Lung (tissue), 12 donors: ENCODE data around the gene CST6. TPM values are rescaled to one million over a fixed set of nuclear protein-coding genes. Genes with fewer than 3 reads are reported as not detected.

Source experiments
- ATAC-seq: fragments of 200-7000 bp; cut with Tn5 transposase; one replicate; pipeline ENCODE4 v1.9.1; 2020; ENCODE audit warnings: moderate number of reproducible peaks; ENCODE audit not compliant: insufficient read depth, low FRiP score
- DNase-seq, 3 donors: peaks; one replicate each; pipeline ENCODE4 v3.0.0-alpha.2; 2013 to 2017
- H3K27ac ChIP-seq, 2 donors: one replicate each; pipeline ENCODE4 v1.5.1; 2013; ENCODE audit warnings: mild to moderate bottlenecking in 2 of 2, moderate library complexity in 2 of 2, control low read depth in 1 of 2, inconsistent platforms in 1 of 2, low read depth in 1 of 2, low read length in 1 of 2
- H3K27me3 ChIP-seq, 3 donors: one replicate each; pipeline ENCODE4 v1.5.1; 2013; ENCODE audit warnings: low read length in 2 of 3; ENCODE audit not compliant: control insufficient read depth in 3 of 3, insufficient read depth in 3 of 3
- H3K36me3 ChIP-seq, 4 donors: one replicate each; pipeline ENCODE4 v1.5.1; 2013; ENCODE audit warnings: low read length in 4 of 4, mild to moderate bottlenecking in 1 of 4, moderate library complexity in 1 of 4; ENCODE audit not compliant: control insufficient read depth in 4 of 4, insufficient read depth in 4 of 4
- H3K4me1 ChIP-seq, 5 donors: one replicate each; pipeline ENCODE4 v1.5.1; 2013; ENCODE audit warnings: low read length in 5 of 5, mild to moderate bottlenecking in 2 of 5, moderate library complexity in 1 of 5; ENCODE audit not compliant: control insufficient read depth in 5 of 5, insufficient read depth in 5 of 5
- H3K4me3 ChIP-seq: one replicate; pipeline ENCODE4 v1.5.1; 2013; ENCODE audit warnings: mild to moderate bottlenecking, control low read depth, moderate library complexity
- H3K9ac ChIP-seq, 2 donors: one replicate each; pipeline ENCODE4 v1.5.1; 2013; ENCODE audit warnings: low read length in 2 of 2, control low read depth in 1 of 2; ENCODE audit not compliant: insufficient read depth in 1 of 2
- H3K9me3 ChIP-seq, 4 donors: one replicate each; pipeline ENCODE4 v1.5.1; 2013; ENCODE audit warnings: low read length in 3 of 4, mild to moderate bottlenecking in 1 of 4, moderate library complexity in 1 of 4; ENCODE audit not compliant: control insufficient read depth in 4 of 4, insufficient read depth in 3 of 4
- WGBS, 2 donors: extraction: QIAGEN DNeasy Blood & Tissue Kit; methylation state at CpG; one replicate each; pipeline ENCODE4 v1.1.7; 2013; 5-methylcytosine and 5-hydroxymethylcytosine counted together
- polyA plus RNA-seq, 2 donors: library from polyadenylated mRNA; stranded (reverse); fragments of 200-250 nt; gene quantifications; one replicate each; pipeline ENCODE4 v1.2.1, GENCODE V29; 2013
- total RNA-seq, 2 donors: library from RNA; depleted of rRNA in 1 of 2; stranded (reverse); fragments of >200 nt in 1 of 2; gene quantifications; one replicate each; pipeline ENCODE4 v1.2.1, GENCODE V29; 2014 to 2021
- TF ChIP-seq, protein P1 (sequence below): IDR thresholded peaks from 2 replicates; pipeline ENCODE4 v1.5.1; 2012; ENCODE audit warnings: mild to moderate bottlenecking; ENCODE audit errors: control extremely low read depth, extremely low read depth
- donor health status: control.
- donor health status: control.
- donor health status: Bipolar disorder and iron deficiency.
- donor health status: healthy.
- donor health status: DM: yes; HTN: yes; CAD: no.

Gene CST6
- total and polyA plus RNA-seq, 4 donors: 7.1 to 38.8 (median 24.7) TPM

DNA sequence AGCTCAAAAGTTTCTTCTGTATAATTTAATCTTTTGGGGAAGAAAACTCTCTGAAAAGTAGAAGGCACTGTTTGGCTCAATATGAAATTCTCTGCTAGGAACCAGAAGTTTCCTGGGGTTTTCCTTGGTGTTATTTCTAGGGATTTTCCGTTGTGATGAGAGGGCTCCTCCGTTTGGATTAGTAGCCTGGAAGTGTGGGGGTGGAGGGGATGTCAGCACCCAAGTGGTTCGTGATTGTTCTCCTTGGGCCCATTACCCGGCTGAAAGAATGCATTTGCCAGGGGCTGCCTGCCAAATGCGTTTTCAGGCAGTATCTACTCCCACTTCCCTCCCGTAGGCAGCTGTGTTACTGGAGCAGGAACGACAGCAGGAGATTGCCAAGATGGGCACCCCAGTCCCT, 44.7 kb downstream of the CST6 start:
- DNase-seq (no peak), ATAC-seq (no peak)
- Histone ChIP-seq H3K9me3 (peaks cover 0 to 2% (median 0%) of the 10 kb centered on the region in 4 donors), H3K36me3 (peaks cover 47 to 56% (median 53%) of the 10 kb centered on the region in 4 donors), H3K9ac (no peak overlapping the region), H3K4me1 (peaks cover 0 to 11% (median 5%) of the 10 kb centered on the region in 5 donors), H3K27ac (no peak overlapping the region), H3K27me3 (no peaks in the 10 kb centered on the region), H3K4me3 (no peak overlapping the region)
- TF ChIP-seq, protein P1, sequence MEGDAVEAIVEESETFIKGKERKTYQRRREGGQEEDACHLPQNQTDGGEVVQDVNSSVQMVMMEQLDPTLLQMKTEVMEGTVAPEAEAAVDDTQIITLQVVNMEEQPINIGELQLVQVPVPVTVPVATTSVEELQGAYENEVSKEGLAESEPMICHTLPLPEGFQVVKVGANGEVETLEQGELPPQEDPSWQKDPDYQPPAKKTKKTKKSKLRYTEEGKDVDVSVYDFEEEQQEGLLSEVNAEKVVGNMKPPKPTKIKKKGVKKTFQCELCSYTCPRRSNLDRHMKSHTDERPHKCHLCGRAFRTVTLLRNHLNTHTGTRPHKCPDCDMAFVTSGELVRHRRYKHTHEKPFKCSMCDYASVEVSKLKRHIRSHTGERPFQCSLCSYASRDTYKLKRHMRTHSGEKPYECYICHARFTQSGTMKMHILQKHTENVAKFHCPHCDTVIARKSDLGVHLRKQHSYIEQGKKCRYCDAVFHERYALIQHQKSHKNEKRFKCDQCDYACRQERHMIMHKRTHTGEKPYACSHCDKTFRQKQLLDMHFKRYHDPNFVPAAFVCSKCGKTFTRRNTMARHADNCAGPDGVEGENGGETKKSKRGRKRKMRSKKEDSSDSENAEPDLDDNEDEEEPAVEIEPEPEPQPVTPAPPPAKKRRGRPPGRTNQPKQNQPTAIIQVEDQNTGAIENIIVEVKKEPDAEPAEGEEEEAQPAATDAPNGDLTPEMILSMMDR: no peak
- WGBS, 2 donors: 73 to 80% methylated on average over 7 of the region's 7 CpGs

DNA sequence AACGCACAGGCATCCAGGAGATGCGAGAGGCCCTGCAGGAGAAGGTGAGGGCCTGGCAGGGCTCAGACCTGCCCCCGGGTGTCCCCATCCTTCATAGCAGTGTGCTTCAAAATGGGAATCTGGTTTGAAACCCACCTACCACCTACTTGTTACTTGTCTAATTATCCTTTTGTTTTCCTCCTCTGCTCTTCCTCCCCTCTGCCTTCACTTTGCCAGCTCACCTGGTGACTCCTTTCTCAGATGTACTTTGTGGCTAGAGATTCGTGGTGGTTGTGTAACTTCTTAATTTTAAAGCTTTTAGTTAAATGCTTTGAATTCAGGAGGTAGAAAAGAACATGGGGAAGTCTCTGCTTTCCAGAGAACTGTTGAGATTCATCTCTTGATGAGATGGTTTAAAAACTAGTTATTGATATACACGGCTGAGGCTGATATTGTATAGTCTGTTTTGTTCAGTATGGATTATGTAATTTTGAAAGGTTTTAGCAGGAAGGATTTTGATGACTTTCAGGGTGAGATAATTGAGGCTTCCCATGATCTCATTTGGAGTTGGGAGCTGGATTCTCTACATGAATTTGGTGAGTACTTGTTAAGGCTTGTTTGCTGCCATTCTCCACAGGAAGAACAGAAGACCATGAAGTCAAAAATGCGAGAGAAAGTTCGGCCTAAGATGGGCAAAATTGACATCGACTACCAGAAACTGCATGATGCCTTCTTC, 48.3 kb downstream of the CST6 start:
- H3K27ac ChIP-seq: no peak overlapping the region
- ATAC-seq (no peak), DNase-seq (no peak)
- no peaks in the 10 kb centered on the region for H3K4me1 ChIP-seq
- no peaks in the 10 kb centered on the region for H3K27me3 ChIP-seq
- no peak overlapping the region for H3K4me3 ChIP-seq
- no peak overlapping the region for H3K9ac ChIP-seq
- H3K36me3 ChIP-seq: peaks cover 59 to 79% (median 66%) of the 10 kb centered on the region in 4 donors
- H3K9me3 ChIP-seq: peaks cover 0 to 2% (median 0%) of the 10 kb centered on the region in 4 donors
- WGBS, 2 donors: 82% methylated on average over 8 of the region's 8 CpGs
- TF ChIP-seq, protein P1: no peak

DNA sequence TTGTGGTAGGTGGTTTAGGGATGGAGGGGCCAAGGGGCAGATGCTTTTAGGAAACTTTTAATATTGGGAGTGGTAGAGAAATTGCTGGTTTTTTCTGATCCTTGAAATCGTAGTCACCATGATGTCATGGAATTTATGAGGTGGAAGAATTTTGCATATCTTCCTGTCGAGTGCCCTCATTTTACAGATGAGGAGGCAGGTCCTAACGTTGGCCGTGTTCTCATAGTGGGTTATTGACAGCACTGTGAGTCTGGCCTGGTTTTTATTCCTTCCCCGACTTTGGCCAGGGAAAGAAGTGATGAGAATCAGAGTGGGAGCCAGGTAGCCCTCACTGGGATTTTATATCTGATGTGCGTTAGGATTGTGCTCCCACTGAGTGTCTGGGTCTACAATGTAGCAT, 49.5 kb downstream of the CST6 start:
- ATAC-seq: no peak
- Histone ChIP-seq H3K4me1 (no peaks in the 10 kb centered on the region), H3K9ac (no peak overlapping the region), H3K4me3 (no peak overlapping the region), H3K27ac (no peak overlapping the region), H3K36me3 (peaks cover 56 to 77% (median 66%) of the 10 kb centered on the region in 4 donors), H3K9me3 (peaks cover 0 to 2% (median 0%) of the 10 kb centered on the region in 4 donors), H3K27me3 (no peaks in the 10 kb centered on the region)
- DNase-seq: no peak
- TF ChIP-seq, protein P1: no peak
- 84 to 88% methylated on average over 6 of the region's 6 CpGs for WGBS, 2 donors
